Amniotic stem cell (primary cell): ENCODE data around the gene CIB4.

Experiments
- DNase-seq: peaks from one replicate; lab custom pipeline; 2025; lab: John Stamatoyannopoulos, UW

CIB4 gene

DNA sequence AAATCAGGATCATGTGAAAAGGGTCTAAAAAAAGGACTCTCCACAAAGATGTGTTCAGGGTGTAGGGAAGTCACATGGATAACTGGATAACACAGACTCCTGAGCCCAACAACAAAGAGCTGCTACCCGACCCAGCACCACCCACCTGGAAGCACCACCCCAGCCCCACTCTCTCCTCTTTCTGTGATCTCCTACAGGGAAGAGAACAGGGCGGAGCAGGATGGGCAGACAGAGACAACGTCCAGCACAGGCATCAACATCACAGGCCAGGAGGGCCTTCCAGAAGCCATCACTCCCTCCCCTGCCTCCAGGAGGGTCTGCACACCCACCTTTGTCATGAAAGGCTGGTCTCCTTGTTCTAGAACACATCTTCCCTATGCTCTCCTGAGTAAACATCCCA is 1.3 kb upstream of the CIB4 start:
- DNase-seq: no peak

GRCh38 chr2:26640331-26640745 is 828 bp downstream of the CIB4 start:
- no peak for DNase-seq

- DNase-seq: no peak
Observed at GRCh38 chr2:26639685-26640243, 1.4 kb downstream of the CIB4 start.

GRCh38 chr2:26637811-26638310 is 3.3 kb downstream of the CIB4 start:
- DNase-seq: no peak

- DNase-seq: no peak
Observed at GRCh38 chr2:26636935-26637334, 4.2 kb downstream of the CIB4 start.

DNA sequence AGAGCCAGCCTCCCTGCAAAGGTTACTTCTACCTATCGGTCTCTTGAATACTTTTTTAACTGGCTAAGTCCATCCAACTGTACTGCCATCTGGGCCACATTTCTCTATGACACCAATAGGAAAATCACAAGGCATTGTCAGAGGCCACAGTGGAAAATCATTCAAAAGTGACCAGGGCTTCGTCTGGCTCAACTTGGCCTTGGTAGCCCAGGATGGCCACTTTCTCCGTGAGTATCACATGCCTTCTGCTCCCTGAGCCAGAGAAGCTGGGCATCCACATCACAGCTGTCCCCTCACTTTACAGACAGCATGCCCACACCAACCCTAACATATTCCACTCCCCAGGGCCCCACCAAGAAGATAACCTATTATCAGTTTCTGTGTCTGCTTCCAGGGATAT is 5.8 kb downstream of the CIB4 start:
- DNase-seq: no peak

GRCh38 chr2:26634636-26635230 is 6.4 kb downstream of the CIB4 start:
- no peak for DNase-seq

- DNase-seq: no peak
Observed at GRCh38 chr2:26633993-26634595, 7.1 kb downstream of the CIB4 start.

DNA sequence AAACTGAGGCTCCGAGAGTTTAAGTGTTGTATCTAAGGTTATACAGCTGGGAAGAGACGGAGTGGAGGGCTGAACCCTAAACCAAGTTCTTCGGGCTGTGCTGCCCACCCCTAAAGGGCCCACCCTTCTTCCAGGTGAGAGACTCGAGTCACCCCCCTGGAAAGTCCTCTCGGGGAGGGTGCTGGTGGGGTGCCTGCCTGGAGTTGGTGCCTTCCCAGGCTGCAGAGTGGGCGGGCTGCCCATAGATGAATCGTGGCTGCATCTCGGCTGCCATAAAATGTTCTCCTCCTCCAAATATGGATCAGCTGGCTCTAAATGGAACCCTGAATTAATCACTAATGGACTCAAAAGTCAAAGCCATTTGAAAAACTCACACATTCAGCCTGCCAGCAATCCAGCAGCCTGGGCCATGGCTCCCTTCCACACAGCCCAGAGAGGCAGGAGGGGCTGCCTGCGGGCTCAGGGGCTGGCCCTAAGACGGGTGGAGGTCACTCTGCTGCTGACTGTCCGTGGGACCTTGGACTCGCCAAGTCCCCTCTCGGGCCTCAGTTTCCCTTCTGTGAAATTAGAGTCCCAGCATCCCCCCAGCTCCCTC is 7.7 kb downstream of the CIB4 start:
- no peak for DNase-seq

- DNase-seq: no peak
Observed at GRCh38 chr2:26632624-26633185, 8.5 kb downstream of the CIB4 start.

DNA sequence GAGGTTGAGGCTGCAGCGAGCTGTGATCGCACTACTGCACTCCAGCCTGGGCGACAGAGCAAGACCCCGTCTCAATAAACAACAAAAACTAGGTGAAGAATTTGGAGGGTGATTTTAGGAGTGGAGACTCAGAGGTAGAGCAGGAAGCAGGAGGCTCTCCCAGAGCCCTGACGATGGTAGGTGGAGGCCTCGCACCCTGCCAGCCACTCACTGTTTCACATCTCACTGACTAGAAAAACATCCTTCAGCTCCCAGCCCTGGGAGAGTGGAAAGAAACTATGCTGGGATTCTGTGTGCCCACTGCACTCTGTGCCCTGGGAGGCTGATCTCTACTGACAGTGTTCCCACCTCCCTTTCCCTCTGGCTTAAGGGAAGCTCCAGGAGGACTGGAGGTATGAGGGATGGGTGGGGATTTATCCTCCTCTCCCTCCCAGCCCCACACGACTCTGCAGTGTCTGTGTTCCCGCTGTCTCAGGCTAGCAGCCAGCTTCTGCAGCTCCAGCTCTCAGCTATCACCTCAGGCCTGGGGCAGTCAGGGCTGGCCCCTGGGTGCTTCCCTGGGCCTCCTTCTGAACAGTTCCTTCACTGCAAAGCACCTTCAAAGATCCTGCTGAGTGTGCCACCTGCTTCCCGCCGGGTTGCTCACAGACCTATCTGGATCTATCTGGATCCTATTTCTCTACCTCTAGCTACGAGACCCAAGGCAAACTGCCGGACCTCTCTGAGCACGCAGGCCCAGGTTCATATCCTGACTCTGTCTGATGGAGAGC is 9.6 kb downstream of the CIB4 start:
- no peak for DNase-seq

- DNase-seq: no peak
Observed at GRCh38 chr2:26630669-26631360, 10.4 kb downstream of the CIB4 start.

DNA sequence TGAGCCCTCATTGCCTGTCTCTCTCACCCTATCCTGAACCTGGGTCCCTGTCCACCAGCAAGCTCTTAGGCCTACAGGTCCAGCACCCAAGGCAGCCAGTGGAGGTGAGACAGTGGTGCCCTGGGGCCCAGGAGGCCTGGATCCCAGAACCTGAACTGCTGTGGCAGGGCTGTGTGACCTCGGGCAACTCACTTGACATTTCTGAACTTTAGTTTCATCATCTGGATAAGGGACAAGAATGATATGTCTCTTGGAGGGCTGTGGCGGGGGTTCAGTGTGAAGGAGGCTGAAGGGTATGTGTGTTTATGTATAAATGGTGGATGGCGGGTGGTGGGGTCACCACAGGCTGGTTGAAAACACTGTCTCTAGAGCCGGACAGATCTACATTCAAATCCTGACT is 10.9 kb downstream of the CIB4 start:
- DNase-seq: no peak

DNA sequence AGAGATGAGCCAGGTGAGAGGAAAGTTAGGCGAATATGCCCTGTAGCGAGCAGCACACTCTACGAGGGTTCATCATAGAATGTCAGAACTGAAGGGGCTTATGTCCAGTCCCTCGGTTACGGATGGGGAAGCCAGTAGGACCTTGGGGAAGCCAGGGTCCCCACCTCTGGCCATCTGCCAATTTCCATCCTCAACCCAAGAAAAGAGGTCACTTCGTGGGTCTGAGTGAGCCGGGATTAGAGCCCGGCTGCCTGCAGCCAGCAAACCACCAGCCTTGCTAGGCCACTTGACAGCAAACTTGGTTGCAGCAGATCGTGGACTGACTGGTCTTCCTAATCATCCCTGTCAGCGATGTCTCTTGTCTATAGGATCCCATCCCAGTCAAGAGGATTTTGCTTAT is 11.4 kb downstream of the CIB4 start:
- no peak for DNase-seq

DNA sequence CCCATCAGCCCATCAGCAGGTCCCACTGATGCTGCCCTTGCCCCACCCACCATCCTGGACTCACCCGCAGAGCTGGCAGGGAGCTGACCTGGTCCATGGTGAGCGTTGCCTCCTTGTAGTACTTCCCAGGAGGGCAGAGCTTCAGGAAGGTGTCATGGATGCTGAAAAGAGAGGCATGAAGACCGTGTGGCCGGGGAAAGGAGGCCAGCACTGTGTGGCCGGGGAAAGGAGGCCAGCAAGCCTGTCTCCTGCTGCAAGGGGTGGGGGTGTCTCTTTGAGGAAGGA is 11.9 kb downstream of the CIB4 start:
- DNase-seq: no peak

DNA sequence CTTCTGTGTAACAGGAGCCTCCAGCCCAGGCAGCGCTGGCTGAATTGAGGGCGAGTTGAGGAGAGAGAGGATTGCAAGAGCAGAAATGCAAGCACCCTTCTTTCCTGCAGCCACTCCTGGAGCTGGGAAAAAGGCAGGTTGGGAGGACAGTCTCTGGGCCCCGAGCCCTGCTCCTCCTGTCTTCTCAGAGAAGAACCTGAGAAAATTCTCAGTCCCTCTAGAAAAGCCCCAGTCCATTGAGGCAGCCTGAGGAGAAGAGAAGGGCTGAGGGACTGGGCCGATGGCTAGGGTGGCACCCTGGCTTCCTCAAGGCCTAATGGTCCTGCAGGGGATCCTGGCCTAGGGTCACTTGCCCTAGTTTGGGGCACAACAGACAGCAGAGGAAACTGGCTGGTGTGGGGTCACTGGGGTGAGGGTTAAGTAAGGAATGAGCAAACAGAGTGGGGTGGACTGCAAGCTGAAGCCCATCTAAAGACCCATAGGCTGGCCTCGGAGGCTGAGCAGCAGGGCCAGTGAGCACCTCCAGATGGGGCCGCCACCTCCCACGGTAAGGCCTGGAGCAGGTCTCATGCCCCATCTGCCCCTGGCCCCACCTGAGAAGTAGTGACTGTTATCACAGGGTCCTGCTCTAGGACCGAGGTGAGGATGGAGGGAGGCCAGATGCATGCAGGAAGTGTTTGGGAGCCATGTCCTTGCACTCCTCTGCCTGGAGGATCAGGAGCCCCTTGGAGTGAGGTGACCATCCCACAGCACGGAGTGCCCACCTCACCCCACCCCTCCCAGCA is 12.4 kb downstream of the CIB4 start:
- DNase-seq: no peak

GRCh38 chr2:26627350-26628105 is 13.6 kb downstream of the CIB4 start:
- DNase-seq: no peak

DNA sequence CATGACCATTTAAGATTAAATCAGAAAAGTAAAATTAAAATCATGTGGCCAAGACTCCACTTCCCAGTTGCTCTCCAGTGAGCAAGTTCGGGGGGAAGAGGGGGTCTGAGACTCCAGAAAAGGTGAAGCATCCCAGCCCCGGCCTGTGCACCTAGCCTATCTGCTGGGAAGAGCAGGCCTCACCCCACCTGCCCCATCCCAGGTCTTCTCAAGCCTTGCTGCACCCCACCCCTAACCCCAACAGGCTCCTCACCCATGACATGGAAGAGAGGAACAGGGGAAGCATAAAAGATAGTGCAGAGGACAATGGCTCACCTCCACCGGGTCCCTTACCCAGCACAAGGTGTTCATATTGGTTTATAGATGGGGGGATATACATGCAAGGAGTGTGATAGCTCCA is 14.6 kb downstream of the CIB4 start:
- no peak for DNase-seq

- DNase-seq: no peak
Observed at GRCh38 chr2:26623541-26624495, 17.3 kb downstream of the CIB4 start.
